Gastroesophageal sphincter (tissue), 3 donors: ENCODE results near the gene RASSF1.

Source experiments
- POLR2AphosphoS5 ChIP-seq: sonication (generic); formaldehyde crosslinking; IDR thresholded peaks from one replicate; pipeline ENCODE4 v1.6.1; 2017; ENCODE audit warnings: antibody characterized with exemption
- TF ChIP-seq, protein P1 (sequence below), 4 experiments: fragments of 200-600 bp in 2 of 4; fragments of 450-650 bp in 2 of 4; sonication (generic) in 1 of 4; IDR thresholded peaks; one replicate each; pipeline ENCODE4 v1.5.1; 2017 to 2019; ENCODE audit warnings: antibody characterized with exemption in 4 of 4, mild to moderate bottlenecking in 2 of 4, moderate library complexity in 2 of 4

DNA sequence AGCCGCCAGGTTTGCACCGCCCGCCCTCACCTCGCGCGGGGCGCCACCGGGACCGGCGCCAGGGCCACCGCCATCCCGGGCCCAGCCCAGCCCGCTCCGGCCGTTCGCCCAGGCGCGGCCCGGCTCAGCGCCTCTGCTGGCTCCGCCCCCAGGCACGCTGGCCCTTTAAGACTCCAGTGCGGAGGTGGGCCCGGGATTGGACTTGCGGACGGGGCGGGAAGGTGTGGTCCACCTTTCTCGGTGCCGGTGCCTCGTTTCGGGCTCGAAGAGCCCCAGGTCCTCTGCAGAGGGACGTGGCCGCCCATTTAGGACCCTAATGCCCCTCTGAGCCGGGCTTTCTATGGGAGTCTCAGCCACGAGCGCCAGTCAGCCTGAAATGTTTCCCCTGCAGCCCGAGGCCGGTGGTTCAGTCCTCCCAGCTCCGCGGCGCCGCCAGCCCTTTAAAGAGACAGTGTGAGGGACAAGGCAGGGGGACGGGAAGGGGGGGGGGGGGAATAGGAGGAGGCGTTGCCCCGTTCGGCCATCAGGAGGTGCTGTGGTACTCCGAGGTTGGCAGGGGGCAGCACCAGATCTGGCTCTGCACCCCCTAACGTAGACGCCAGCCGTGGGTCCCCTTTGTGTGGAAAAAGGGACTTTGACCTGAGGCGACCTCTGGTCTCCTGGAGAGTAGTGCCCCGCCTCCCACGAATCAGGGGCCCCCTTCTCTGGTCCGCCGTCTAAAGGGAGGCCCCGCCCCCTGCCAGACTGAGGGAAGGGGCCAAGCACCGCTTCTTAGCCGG, 19.1 kb downstream of the RASSF1 start:
- TF ChIP-seq, protein P1, sequence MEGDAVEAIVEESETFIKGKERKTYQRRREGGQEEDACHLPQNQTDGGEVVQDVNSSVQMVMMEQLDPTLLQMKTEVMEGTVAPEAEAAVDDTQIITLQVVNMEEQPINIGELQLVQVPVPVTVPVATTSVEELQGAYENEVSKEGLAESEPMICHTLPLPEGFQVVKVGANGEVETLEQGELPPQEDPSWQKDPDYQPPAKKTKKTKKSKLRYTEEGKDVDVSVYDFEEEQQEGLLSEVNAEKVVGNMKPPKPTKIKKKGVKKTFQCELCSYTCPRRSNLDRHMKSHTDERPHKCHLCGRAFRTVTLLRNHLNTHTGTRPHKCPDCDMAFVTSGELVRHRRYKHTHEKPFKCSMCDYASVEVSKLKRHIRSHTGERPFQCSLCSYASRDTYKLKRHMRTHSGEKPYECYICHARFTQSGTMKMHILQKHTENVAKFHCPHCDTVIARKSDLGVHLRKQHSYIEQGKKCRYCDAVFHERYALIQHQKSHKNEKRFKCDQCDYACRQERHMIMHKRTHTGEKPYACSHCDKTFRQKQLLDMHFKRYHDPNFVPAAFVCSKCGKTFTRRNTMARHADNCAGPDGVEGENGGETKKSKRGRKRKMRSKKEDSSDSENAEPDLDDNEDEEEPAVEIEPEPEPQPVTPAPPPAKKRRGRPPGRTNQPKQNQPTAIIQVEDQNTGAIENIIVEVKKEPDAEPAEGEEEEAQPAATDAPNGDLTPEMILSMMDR (IDR thresholded peaks at IDR 0.05), result peak in 2 of 4 experiments; percentile 56 to 68
- no peak for TF ChIP-seq POLR2AphosphoS5
